ENCODE data around the gene CD163L1.

The CD163L1 gene

GRCh38 chr12:7324176-7324575 is 119.8 kb downstream of the CD163L1 start:
- no peak for DNase-seq (ENCODE audit: low read depth in 2 of 2)

DNA sequence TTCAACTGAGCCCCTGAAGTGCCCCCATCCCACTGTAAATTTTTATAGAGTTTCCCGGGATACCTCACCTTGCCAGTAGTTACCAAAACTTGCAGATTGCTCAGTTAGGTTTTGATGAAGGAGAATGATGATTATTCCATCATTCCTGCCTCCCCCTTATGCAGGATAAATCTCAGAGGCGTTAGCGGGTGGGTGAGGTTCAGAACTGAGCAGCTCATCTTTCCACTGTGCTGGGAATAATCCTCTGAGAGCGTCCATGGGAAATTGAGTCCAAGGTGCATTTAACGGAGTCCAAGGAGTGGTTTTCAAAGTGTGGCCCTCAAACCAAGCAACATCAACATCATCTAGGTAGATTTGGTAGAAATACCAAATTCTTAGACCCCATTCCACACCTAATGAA is 121.4 kb downstream of the CD163L1 start:
- no peak for DNase-seq (ENCODE audit: low read depth in 2 of 2)

- DNase-seq (ENCODE audit: low read depth in 2 of 2): no peak
Observed at GRCh38 chr12:7321624-7322023, 122.3 kb downstream of the CD163L1 start.

GRCh38 chr12:7319930-7320329 is 124.0 kb downstream of the CD163L1 start:
- DNase-seq (ENCODE audit: low read depth in 2 of 2): no peak

DNA sequence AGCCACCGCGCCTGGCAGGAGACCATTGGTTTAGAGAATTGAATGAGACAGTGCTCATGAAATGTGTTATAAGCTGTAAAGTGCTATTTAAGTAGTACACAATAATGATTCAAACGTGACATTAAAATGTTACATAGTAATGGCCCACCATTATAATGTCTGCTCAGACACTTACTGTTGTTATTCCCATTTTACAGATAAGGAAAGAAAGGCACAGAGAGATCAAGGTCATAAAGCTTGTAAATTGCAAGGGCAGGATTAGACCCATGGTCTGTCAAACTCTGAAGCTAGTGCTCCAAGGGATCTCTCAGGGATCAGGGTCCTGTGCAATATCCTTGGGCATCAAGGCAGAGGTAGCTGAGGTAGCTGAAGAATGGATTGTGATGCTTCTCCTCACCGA is 133.9 kb downstream of the CD163L1 start:
- no peak for DNase-seq (ENCODE audit: low read depth in 2 of 2)

Data from activated CD4-positive, alpha-beta T cell treated with anti-CD3 and anti-CD28 coated beads for 24 hours (primary cell).